Posterior cingulate gyrus (tissue), 11 donors: ENCODE data around the gene LVRN.
"Not testable (repeated sequence)": the region's sequence is repeated elsewhere in the genome, so short reads cannot be mapped to it uniquely, and the experiment has no call there.

Source experiments
- DNase-seq, 10 donors: peaks; one replicate each; pipeline versions ENCODE4 v3.0.0 to v3.0.0-alpha.2; 2020 to 2021; ENCODE audit warnings: mixed read lengths in 3 of 10
- intact Hi-C: fragments of 100-400 bp; cut with DNase I; formaldehyde crosslinking; loops from one replicate; pipeline ENCODE4 v1.15.1; 2023

LVRN gene, protein sequence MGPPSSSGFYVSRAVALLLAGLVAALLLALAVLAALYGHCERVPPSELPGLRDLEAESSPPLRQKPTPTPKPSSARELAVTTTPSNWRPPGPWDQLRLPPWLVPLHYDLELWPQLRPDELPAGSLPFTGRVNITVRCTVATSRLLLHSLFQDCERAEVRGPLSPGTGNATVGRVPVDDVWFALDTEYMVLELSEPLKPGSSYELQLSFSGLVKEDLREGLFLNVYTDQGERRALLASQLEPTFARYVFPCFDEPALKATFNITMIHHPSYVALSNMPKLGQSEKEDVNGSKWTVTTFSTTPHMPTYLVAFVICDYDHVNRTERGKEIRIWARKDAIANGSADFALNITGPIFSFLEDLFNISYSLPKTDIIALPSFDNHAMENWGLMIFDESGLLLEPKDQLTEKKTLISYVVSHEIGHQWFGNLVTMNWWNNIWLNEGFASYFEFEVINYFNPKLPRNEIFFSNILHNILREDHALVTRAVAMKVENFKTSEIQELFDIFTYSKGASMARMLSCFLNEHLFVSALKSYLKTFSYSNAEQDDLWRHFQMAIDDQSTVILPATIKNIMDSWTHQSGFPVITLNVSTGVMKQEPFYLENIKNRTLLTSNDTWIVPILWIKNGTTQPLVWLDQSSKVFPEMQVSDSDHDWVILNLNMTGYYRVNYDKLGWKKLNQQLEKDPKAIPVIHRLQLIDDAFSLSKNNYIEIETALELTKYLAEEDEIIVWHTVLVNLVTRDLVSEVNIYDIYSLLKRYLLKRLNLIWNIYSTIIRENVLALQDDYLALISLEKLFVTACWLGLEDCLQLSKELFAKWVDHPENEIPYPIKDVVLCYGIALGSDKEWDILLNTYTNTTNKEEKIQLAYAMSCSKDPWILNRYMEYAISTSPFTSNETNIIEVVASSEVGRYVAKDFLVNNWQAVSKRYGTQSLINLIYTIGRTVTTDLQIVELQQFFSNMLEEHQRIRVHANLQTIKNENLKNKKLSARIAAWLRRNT

GRCh38 chr5:115962239-115962564 lies at the start of gene LVRN:
TSS of gene LVRN (plus strand) at chr5:115962475. CDS start at chr5:115962618, 143 bp downstream.
- intact Hi-C loops = no loop called here
- DNase-seq = no peak

DNA sequence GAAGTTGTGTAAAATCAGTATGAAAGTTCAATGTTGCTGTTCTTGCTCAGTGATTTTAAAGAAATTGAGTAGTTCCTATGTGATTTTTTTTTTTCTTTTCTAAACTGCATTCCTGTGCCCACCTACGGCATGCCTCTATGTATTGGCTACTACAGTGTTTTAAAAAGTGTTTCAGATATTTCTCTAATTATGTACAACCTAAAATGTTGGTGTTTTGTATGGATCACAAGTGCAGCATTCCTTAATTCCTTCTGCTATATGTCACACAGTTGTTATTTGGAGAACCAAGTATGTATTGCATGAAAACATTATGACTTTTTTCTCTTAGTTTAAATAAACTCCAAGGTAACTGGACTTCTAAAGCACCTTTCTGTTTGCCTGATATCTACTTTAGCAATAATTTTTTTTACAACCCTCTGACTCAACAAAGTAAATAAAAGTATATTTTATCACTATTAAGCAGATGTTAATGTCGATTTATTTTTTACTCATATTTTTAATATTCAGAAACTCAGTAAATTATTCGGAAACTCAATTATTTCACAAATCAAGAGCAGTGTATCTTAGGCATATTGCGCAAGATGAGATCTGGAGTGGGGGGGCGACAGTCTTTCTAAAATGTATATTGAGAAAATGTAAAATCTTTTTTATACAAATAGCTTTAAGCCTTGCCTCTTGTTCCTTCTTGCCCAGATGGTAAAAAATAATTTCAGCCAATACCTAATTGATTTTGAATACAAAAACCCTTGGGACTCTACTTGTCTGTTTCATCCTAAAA lies 48.5 kb upstream of the LVRN start:
- intact Hi-C loops = not testable (repeated sequence)

GRCh38 chr5:115920171-115920725 lies 42.0 kb upstream of the LVRN start:
- DNase-seq = no peak
- intact Hi-C loops = no loop called here

More for the DNA sequence above, 48.5 kb upstream of the LVRN start:
- not testable (repeated sequence) for DNase-seq

DNA sequence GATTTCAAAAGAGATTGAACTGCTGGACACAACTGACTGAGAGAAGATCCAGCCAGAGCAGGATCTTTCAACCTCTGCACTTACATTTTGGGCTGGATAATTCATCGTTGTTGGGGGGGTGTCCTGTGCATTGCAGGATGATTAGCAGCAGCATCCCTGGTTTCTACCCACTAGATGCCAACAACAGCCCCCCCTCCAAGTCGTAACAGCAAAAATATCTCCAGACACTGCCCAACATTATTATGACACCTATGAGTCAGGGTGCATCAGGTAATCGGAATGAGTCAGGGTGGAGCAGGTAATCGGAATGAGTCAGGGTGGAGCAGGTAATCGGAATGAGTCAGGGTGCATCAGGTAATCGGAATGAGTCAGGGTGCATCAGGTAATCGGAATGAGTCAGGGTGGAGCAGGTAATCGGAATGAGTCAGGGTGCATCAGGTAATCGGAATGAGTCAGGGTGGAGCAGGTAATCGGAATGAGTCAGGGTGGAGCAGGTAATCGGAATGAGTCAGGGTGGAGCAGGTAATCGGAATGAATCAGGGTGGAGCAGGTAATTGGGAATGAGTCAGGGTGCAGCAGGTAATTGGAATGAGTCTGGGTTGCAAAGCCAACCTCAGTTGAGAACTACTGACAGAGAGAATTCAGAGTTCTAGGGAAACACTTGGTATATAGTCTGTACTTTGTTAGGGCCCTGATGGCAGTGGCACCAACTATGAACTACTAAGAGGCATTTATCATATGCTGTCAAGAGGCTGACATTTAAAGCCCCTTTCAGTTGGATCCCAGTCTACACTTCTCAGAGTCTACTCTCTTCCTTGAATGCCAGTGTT lies 33.5 kb upstream of the LVRN start:
- DNase-seq, intact Hi-C loops: not testable (repeated sequence)

GRCh38 chr5:115930171-115930570 lies 32.1 kb upstream of the LVRN start:
- DNase-seq, intact Hi-C loops: not testable (repeated sequence)

DNA sequence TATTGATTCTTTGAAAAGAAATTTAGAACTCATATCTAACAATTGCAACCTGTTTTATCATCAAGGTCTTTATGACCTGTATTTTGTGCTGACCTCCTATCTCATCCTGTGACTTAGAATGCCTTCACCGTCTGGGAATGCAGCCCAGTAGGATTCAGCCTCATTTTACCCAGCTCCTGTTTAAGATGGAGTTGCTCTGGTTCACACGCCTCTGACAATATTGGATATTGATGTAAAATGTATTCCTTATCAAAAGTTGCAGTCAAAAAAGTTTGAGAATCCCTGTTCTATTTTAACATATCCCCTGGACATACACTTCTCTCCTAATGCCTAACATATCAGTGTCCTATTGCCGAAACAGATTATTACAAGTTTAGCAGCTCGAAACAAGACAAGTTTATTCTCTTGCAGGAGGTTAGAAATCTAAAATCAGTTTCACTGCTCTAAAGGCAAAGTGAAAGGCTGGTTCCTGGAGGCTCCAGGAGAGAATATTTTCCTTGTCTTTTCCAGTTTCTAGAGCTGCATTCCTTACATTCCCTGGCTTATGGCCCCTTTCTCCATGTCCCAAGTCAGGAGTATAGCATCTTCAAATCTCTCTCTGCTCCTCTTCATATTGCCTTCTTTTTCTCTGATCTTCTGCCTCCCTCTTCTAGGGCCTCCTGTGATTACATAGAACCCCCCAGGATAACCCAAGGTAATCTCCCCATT lies 31.5 kb upstream of the LVRN start:
- no peak for DNase-seq
- intact Hi-C loops = no loop called here

- DNase-seq = no peak
- intact Hi-C loops = no loop called here
Measured at GRCh38 chr5:115932991-115933390, 29.3 kb upstream of the LVRN start.

GRCh38 chr5:115934388-115934974 lies 27.8 kb upstream of the LVRN start:
- intact Hi-C loops = no loop called here
- no peak for DNase-seq

GRCh38 chr5:115936031-115936430 lies 26.2 kb upstream of the LVRN start:
- DNase-seq = no peak
- intact Hi-C loops = no loop called here

- no peak for DNase-seq
- intact Hi-C loops = no loop called here
Measured at GRCh38 chr5:115939059-115939458, 23.2 kb upstream of the LVRN start.

DNA sequence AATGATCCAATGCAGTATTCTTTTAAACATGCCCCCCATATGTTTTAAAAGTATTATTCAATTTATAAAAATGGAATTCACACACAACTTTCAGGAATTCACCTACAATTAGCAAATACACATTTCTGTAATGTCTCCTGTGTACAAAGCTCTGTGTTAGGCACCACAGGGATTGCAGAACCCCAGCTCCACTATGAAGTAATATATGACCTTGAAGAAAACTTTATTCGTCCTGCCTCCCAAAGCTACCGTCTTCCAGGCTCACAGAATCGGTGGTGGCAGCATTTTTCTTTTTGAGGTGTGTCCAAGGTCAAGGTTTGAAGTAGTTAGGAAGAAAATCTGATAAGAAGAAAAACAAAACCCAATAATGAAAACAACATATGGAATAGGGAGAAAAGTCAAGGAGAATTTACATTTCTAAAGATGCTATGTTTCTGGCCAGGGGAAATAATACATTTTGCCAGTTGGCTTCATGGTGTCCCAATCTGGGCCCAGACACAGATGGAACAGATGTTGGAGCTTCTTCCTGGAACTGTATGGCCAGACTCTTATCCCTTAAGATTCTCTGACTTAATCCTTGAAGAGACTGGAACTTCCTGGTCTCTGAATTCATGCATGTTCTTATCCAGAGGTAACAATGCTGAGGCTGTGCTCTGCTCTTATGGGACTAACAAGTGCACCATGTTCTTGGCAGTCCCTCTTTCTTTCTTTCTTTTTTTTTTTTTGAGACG lies 22.0 kb upstream of the LVRN start:
- no peak for DNase-seq
- intact Hi-C loops = no loop called here

GRCh38 chr5:115941051-115941675 lies 21.1 kb upstream of the LVRN start:
- DNase-seq = no peak
- intact Hi-C loops = no loop called here

DNA sequence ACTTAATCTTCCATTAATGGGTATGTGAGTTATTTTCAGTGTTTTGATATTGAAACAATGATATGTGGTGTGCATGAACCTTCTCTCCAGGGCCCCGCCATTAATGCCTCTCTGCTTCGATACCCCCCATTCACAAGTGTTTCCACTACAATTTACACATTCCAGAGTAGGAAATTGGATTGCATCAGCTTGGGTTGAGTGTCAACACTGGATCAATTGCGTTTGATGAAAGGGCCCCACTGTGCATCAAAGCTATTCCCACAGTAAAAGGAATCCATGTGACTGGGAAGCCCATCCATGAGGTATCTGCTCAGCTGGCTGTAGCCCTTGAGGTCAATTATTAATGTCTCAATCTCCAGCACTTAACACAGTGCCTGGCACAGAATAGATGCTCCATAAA lies 17.8 kb upstream of the LVRN start:
- intact Hi-C loops = no loop called here
- no peak for DNase-seq

DNA sequence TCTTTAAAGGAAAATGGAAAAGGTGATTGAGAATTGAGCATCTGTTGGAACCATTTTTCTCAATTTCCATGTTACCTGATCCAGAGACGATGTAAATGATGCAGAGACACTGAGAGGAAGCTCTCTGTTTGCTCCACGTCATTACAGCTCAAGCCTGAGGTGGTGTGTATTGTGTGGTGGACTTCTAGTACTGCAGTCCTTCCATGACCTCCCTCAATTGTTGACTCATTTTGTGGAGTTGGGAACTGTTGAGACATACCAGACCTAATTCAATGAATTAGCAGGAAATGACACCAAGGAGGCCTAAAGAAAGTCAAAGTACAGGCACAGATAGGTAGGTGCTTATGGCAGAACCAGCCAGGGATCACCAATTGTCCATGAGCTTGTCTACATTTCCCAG lies 15.6 kb upstream of the LVRN start:
- DNase-seq = no peak
- intact Hi-C loops = no loop called here

- intact Hi-C loops = no loop called here
- DNase-seq = no peak
Measured at GRCh38 chr5:115947260-115947659, 15.0 kb upstream of the LVRN start.

DNA sequence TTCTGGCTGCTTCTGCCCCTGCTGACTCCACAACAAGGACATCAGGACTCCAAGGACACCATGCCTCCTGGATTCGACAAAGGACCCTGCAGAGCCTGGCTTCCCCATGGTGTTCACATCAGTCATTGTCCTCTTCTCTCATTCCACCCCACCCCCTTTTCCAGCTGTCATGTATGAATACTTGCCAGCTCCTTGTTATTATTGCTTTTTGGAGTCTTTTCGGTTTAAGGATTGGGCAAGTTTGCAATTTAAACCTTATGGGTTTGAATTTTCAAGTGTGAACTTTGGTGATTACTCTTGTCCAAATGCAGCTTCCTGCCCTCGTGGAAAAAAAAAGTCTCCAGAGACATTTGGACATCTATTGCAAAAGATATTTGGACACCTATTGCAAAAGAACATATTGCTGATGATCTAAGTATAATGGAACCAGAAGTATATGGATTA lies 14.2 kb upstream of the LVRN start:
- intact Hi-C loops = no loop called here
- DNase-seq = no peak

GRCh38 chr5:115949096-115949495 lies 13.2 kb upstream of the LVRN start:
- intact Hi-C loops = no loop called here

More at GRCh38 chr5:115949096-115949495, 13.2 kb upstream of the LVRN start:
- no peak for DNase-seq
